NCI-H2227 (cell line): ENCODE measurements around the gene TULP4.
"Not testable (repeated sequence)": the region's sequence is repeated elsewhere in the genome, so short reads cannot be mapped to it uniquely, and the experiment has no call there.

Experiments
- DNase-seq: peaks from one replicate; lab custom pipeline; 2025; ENCODE audit not compliant: unreplicated experiment; lab: John Stamatoyannopoulos, UW

Gene TULP4

GRCh38 chr6:158499601-158500000, 187.3 kb downstream of the TULP4 start:
- DNase-seq, result no peak

DNA sequence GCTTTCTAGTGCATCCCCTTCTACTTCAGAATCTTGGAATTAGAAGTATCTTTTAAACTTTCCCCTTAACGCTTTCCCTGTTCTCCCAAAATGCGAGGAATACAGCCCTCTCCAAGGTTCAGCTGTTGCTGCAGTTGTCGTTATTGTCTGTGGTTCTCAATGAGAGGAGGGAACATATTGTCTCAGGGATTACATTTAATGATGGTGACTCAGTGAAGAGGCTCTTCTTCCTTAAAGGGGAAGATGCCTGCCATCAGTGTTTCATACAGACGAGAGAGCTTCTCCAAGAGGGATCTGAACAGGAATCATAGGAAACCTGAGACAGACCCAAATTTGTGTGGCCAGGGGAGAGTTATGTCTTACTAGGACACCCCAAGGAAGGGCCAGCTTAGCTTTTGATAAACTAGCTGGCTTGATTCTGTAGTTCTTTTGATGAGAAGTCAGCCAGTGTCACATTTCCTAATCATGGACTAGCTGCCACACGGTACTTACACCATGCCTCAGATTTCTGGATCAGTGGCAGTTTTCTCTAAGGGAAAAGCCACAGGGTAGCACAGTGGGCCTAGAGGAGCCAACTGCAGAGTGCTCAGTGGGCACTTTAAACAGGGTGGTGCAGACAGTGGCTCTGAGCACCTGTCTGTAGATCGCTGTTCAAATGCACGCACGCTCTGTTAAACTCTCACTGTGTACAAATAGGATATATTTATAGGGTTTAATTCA, 187.9 kb downstream of the TULP4 start:
- DNase-seq, result peak; percentile 45

GRCh38 chr6:158501360-158502262, 189.3 kb downstream of the TULP4 start:
- DNase-seq, result no peak

DNA sequence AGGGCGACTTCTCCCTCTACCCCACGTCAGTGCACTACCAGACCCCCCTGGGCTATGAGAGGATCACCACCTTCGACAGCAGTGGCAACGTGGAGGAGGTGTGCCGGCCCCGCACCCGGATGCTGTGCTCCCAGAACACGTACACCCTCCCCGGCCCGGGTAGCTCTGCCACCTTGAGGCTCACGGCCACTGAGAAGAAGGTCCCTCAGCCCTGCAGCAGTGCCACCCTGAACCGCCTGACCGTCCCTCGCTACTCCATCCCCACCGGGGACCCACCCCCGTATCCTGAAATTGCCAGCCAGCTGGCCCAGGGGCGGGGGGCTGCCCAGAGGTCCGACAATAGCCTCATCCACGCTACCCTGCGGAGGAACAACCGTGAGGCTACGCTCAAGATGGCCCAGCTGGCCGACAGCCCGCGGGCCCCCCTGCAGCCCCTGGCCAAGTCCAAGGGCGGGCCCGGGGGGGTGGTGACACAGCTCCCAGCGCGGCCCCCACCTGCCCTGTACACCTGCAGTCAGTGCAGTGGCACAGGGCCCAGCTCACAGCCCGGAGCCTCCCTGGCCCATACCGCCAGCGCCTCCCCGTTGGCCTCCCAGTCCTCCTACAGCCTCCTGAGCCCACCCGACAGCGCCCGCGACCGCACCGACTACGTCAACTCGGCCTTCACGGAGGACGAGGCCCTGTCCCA, 190.1 kb downstream of the TULP4 start:
- no peak for DNase-seq

DNA sequence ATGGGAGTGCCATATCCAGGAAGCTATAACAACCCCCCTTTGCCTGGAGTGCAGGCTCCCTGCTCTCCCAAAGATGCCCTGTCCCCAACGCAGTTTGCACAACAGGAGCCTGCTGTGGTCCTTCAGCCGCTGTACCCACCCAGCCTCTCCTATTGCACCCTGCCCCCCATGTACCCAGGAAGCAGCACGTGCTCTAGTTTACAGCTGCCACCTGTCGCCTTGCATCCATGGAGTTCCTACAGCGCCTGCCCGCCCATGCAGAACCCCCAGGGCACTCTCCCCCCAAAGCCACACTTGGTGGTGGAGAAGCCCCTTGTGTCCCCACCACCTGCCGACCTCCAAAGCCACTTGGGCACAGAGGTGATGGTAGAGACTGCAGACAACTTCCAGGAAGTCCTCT, 191.0 kb downstream of the TULP4 start:
- no peak for DNase-seq

DNA sequence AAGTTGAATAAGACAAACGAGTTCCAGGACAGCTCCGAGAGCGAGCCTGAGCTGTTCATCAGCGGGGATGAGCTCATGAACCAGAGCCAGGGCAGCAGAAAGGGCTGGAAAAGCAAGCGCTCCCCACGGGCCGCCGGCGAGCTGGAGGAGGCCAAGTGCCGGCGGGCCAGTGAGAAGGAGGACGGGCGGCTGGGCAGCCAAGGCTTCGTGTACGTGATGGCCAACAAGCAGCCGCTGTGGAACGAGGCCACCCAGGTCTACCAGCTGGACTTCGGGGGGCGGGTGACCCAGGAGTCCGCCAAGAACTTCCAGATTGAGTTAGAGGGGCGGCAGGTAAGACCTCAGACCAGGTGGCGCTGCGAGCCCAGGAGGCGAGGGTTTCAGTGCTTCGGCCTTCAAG, 191.6 kb downstream of the TULP4 start:
- no peak for DNase-seq

DNA sequence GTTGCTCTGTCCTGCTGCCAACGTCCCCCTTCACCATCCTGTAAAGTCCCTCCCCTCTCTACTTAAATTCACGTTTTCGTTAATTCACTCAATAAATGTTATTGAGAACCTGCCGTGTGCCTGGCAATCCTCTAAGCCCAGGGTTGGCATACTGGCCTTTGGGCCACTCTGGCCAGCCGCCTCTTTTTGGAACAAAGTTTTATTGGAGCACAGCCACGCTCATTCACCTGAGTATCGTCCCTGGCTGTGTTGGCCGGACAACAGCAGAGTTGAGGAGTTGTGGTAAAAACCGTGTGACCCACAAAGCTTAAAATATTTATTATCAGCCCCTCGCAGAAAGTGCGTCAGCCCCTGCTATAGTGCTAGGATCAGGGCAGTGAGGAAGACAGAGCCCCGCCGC, 192.9 kb downstream of the TULP4 start:
- DNase-seq, result no peak

GRCh38 chr6:158506601-158507000, 194.3 kb downstream of the TULP4 start:
- DNase-seq, result no peak

DNA sequence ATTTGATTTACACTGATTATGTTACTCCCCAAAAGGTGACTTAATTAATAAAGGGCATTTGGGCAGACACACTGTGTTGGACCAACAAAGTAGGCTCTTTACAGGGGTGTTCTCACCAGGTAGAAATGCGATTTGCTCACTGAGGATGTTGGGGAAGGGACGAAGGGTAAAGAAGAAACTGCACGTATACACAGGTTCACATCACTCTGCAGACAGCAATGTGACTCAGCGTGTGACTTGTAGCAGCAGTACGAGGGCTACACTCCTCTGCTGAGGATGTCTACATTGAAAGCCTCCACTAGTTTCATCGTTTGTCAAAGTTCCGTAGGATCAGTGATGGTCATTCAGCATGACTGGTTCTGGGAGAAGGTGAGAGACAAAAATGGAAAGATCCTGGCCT, 194.9 kb downstream of the TULP4 start:
- no peak for DNase-seq

- DNase-seq, result no peak
Observed at GRCh38 chr6:158508450-158508849, 196.2 kb downstream of the TULP4 start.

- no peak for DNase-seq
Observed at GRCh38 chr6:158509465-158509864, 197.2 kb downstream of the TULP4 start.

DNA sequence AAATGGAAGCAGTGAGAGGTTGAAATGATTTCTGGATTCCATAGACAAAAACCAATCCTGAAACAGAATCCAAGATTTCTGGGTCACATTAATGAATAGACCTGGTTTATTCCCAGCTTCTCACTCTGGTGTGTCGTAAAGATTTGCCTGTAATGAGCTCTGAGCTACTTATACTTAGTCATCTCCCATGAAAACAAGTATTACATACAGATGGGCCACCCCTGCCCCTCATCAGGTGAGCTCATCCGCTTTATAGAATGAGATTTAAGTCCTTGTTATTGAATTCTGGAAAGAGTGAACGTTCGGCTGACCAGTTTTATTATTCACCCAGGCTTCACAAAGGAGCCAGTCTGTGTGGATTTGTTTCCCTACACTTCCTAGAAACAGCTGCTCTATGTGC, 200.5 kb downstream of the TULP4 start:
- DNase-seq, result no peak

GRCh38 chr6:158514176-158514575, 201.9 kb downstream of the TULP4 start:
- no peak for DNase-seq

DNA sequence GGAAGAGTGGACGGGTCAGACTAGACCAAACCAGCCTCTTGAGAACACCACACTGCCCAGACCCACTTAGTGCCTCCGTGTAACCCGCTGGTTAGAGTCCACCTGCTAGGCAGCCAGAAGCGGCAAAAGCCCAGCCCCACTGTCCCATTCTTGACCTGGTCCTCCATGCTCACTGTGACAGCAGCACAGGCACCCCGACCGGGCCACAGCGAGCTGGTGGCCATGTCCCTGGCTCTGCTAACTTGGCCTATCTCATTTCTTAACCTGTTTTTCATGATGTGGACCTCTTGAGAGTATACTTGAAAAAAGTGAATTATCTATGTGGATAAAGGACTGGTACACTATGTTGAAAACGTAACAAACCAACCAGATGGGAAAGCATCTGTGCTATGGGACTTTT, 202.7 kb downstream of the TULP4 start:
- DNase-seq, result no peak

DNA sequence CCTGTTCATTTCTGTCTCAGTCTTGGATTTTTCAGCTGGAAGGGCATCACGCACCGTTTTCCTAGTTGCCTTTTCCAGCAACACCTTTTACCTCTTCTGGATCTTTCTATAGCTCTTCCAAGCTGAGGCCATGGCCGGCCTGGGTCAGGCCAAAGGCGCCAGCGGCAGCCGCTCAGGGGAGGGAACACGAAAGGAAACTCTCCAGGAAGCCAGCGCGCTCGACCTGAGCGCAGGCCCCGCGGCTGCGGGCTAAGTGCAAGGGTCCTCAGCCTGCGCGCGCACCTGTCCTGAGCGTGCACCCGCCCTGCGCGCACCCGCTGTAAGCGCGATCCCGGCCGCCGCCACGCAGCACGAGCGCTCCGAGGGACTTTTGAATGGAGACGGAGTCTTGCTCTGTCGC, 203.8 kb downstream of the TULP4 start:
- no peak for DNase-seq

DNA sequence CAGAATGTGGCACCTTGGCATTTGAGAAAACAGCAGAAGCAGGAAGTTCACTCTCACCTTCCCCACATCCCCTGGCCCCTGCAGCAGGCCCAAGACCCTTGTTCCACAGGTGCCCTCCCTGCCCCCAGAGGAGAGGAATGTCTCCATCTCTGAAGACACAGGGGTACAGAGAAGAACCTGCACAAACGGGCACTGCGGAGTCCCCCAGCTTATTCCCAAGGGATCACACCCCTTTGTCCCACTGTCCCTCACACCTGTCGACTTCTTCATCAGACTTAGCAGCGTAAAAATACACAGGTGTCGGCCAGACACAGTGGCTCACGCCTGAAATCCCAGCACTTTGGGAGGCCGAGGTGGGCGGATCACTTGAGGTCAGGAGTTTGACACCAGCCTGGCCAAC, 204.8 kb downstream of the TULP4 start:
- DNase-seq, result no peak

DNA sequence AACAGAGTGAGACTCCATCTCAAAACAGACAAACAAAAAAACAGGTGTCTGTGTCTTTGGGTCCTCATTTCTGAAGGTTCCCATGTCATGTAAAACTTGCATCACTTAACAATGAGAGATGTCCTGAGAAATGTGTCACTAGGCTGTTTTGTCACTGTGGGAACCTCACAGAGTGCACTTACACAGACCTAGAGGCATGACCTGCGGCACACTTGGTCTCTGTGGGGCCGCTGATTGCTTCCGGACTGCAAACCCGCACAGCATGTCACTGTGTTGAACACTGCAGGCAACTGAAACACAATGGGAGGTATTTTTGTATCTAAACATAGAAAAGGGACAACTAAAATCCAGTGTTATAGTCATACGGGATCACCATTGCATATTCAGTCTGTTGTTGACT, 205.3 kb downstream of the TULP4 start:
- no peak for DNase-seq

- DNase-seq, result peak; percentile 58
Observed at GRCh38 chr6:158518191-158519127, 206.2 kb downstream of the TULP4 start.

DNA sequence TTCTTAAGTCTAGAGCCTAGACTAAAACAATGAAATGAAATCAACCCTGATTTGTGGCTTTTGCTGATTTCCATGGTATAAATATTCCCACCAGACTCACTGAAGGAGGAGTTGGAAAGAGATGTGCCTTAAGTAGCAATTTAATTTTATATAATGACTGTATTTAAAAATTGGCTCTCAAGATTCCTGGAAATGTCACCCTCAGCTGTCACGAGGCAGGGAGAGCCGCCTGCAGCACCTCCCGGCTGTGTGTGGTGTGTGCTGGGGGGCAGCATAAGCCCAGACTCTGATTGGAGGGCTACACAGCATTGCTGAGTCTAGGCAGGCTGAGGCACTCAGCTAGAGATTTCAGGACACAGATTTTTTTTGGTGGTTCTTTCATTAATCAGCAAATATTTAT, 207.0 kb downstream of the TULP4 start:
- no peak for DNase-seq

GRCh38 chr6:158519761-158520160, 207.5 kb downstream of the TULP4 start:
- no peak for DNase-seq

GRCh38 chr6:158520975-158521374, 208.7 kb downstream of the TULP4 start:
- DNase-seq, result not testable (repeated sequence)
